ENCODE data around the gene EFCAB10. TPM values are rescaled to one million over a fixed set of nuclear protein-coding genes. Genes with fewer than 3 reads are reported as not detected.
A peak's percentile ranks its signal among the peaks of the same experiment; 100 is the strongest.
"Not testable (repeated sequence)": the region's sequence is repeated elsewhere in the genome, so short reads cannot be mapped to it uniquely, and the experiment has no call there.

Gene EFCAB10
- total RNA-seq, 4 donors from 2014 or later, result not detected

DNA sequence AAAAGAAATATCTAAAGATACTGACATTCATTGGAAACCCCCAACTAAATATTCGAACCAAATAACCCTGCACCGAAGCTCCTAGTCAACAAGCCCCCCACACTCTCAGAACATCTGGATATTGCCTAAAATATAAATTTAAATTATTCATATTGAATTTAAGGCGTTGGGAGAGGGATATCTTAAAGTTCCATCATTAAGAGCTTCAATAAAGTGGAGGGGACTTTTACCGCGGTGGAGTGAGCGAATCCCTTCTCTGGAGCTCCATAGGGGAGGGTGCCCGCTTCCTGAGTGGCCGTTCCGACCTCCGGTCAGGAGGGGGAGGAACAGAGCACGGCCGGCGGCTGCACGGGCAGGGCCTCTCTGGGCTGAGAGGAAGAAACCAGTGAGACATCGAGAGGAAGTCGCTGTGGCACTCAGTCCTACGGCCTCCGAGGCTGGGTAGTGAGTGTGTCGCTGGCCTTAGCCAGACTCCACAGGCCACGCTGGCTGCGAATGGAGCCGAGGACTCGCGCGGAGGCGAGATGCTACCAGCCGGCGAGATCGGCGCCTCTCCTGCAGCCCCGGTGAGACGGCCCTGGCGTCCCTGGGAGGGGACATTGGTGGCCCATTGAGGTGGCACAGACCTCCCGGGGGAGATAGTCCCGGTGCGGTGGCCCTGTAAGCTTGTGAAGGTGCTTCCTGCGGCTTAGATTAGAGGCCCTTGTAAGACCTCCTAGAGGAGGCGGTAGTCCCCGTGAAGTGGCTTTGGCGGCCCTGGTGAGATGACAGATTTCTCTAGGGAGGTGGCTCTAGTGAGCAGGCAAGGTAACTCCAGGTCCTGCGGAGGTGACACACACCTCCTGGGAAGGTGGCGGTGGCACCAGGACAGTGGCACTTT, 49.3 kb downstream of the EFCAB10 start, which contains the start of gene RINT1:
TSS of gene RINT1 (plus strand) at position 410 of the 880 bp plus-strand sequence. CDS start at position 525, 115 bp downstream.
- Histone ChIP-seq H3K4me3 (peak within 1 kb of the TSS; percentile 62 to 95 (median 86)), H3K27ac (peak within 1 kb of the TSS; percentile 86 to 94 (median 91)), H3K27me3 (no peaks in the 10 kb centered on the region), H3K36me3 (peaks cover 0 to 26% (median 0%) of the 10 kb centered on the region in 3 donors), H3K9me3 (no peaks in the 10 kb centered on the region), H3K4me1 (peaks cover 0 to 31% (median 7%) of the 10 kb centered on the region in 3 donors)
- TF ChIP-seq, protein P1, sequence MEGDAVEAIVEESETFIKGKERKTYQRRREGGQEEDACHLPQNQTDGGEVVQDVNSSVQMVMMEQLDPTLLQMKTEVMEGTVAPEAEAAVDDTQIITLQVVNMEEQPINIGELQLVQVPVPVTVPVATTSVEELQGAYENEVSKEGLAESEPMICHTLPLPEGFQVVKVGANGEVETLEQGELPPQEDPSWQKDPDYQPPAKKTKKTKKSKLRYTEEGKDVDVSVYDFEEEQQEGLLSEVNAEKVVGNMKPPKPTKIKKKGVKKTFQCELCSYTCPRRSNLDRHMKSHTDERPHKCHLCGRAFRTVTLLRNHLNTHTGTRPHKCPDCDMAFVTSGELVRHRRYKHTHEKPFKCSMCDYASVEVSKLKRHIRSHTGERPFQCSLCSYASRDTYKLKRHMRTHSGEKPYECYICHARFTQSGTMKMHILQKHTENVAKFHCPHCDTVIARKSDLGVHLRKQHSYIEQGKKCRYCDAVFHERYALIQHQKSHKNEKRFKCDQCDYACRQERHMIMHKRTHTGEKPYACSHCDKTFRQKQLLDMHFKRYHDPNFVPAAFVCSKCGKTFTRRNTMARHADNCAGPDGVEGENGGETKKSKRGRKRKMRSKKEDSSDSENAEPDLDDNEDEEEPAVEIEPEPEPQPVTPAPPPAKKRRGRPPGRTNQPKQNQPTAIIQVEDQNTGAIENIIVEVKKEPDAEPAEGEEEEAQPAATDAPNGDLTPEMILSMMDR (IDR thresholded peaks at IDR 0.05), result peak; percentile 41 to 72 (median 46)
- TF ChIP-seq POLR2A (IDR thresholded peaks at IDR 0.05), result peak in 2 of 4 donors; percentile 72 to 81
- peak; percentile 38 for DNase-seq
- WGBS, 2 donors, result 2 to 6% methylated on average over 19 to 20 of the region's 42 CpGs
- intact Hi-C loops (cut with DNase I), result no loop called here

DNA sequence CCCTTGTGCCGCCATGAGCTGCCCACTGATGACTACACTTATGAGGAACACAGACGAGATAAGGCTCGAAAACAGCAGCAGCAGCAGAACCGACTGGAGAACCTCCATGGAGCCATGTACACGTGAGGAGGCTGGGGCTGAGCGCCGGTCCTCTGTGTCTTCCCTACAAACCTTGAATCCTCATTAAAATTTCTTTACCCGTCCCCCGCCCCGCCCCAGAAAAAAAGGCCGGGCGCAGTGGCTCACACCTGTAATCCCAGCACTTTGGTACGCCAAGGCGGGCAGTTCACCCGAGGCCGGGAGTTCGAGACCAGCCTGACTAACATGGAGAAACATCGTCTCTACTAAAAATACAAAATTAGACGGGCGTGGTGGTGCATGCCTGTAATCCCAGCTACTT, 50.7 kb downstream of the EFCAB10 start:
- intact Hi-C loops (cut with DNase I), result no loop called here
- no peak for DNase-seq
- H3K4me1 ChIP-seq, result peaks cover 0 to 31% (median 7%) of the 10 kb centered on the region in 3 donors
- no peak overlapping the region for H3K27ac ChIP-seq
- TF ChIP-seq POLR2A (IDR thresholded peaks at IDR 0.05), result no peak
- TF ChIP-seq, protein P1 (IDR thresholded peaks at IDR 0.05), result no peak
- no peaks in the 10 kb centered on the region for H3K9me3 ChIP-seq
- no peaks in the 10 kb centered on the region for H3K27me3 ChIP-seq
- 79 to 100% methylated on average over 2 to 9 of the region's 20 CpGs for WGBS, 2 donors
- H3K4me3 ChIP-seq, result no peak overlapping the region
- H3K36me3 ChIP-seq, result peaks cover 0 to 11% (median 0%) of the 10 kb centered on the region in 3 donors

DNA sequence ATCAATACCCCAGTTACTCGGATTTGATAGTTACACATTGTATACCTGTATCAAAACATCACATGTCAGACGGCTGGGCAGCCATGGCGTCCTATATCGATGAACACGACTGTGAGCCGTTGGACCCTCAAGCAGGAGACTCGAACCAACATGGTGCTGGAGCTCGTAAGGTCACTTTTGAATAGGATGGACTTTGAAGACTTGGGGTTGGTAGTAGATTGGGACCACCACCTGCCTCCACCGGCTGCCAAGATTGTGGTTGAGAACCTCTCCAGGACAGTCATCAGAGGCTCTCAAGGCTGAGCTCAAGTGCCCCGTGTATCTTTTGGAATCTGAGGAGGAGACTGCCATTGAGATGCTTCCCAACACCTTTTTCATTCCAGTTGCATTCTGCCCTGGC, 51.2 kb downstream of the EFCAB10 start:
- peaks cover 0 to 31% (median 7%) of the 10 kb centered on the region in 3 donors for H3K4me1 ChIP-seq
- peaks cover 0 to 7% (median 0%) of the 10 kb centered on the region in 3 donors for H3K36me3 ChIP-seq
- intact Hi-C loops (cut with DNase I), result no loop called here
- H3K27me3 ChIP-seq, result no peaks in the 10 kb centered on the region
- H3K4me3 ChIP-seq, result no peak overlapping the region
- no peaks in the 10 kb centered on the region for H3K9me3 ChIP-seq
- 90 to 93% methylated on average over 8 to 10 of the region's 10 CpGs for WGBS, 2 donors
- no peak for TF ChIP-seq POLR2A (IDR thresholded peaks at IDR 0.05)
- TF ChIP-seq, protein P1 (IDR thresholded peaks at IDR 0.05), result no peak
- no peak for DNase-seq
- no peak overlapping the region for H3K27ac ChIP-seq

DNA sequence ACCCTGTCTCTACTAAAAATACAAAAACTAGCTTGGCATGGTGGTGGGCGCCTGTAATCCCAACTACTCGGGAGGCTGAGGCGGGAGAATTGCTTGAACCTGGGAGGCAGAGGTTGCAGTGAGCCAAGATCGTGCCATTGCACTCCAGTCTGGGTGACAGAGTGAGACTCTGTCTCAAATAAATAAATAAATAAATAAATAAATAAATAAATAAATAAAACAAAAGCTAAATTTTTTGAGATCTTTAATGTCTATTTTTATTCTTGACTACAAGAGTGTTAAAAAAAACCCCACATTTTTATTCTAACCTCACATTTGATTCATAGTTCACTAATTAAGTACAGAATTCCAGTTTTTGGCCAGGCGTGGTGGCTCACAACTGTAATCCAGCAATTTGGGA, 53.6 kb downstream of the EFCAB10 start:
- not testable (repeated sequence) for H3K36me3 ChIP-seq, H3K27ac ChIP-seq, H3K4me3 ChIP-seq, H3K27me3 ChIP-seq, DNase-seq, H3K9me3 ChIP-seq
- 89 to 90% methylated on average over 5 of the region's 5 CpGs for WGBS, 2 donors
- H3K4me1 ChIP-seq, result peaks cover 0 to 15% (median 1%) of the 10 kb centered on the region in 3 donors
- intact Hi-C loops (cut with DNase I), result loop anchor here (10.0 kb wide), 1 partner anchor 543 kb away; no protein-coding TSS in a partner anchor

DNA sequence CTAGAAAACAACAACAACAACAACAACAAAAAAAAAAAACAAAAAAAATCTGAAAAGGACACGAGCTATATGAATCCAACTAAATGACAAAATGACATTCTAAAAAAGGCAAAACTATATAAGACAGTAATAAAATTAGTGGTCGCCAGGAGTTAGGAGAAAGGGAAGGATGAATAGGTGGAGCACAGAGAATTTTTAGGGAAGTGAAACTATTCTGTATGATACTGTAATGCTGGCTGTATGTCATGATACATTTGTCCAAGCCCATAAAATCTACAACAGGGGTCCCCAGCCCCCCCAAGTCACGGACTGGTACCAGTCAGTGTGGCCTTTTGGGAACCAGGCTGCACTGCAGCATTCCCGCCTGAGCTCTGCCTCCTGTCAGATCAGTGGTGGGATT, 56.5 kb downstream of the EFCAB10 start:
- H3K4me3 ChIP-seq, result no peak overlapping the region
- no peaks in the 10 kb centered on the region for H3K27me3 ChIP-seq
- no peaks in the 10 kb centered on the region for H3K9me3 ChIP-seq
- WGBS, 2 donors, result 81 to 95% methylated on average over 3 of the region's 4 CpGs
- H3K4me1 ChIP-seq, result peaks cover 0 to 20% (median 11%) of the 10 kb centered on the region in 3 donors
- H3K36me3 ChIP-seq, result peaks cover 0 to 3% (median 0%) of the 10 kb centered on the region in 3 donors
- DNase-seq, result no peak
- intact Hi-C loops (cut with DNase I), result loop anchor here (10.0 kb wide), 1 partner anchor 540 kb away; no protein-coding TSS in a partner anchor
- no peak overlapping the region for H3K27ac ChIP-seq
- TF ChIP-seq, protein P1 (IDR thresholded peaks at IDR 0.05), result no peak
- TF ChIP-seq POLR2A (IDR thresholded peaks at IDR 0.05), result no peak

DNA sequence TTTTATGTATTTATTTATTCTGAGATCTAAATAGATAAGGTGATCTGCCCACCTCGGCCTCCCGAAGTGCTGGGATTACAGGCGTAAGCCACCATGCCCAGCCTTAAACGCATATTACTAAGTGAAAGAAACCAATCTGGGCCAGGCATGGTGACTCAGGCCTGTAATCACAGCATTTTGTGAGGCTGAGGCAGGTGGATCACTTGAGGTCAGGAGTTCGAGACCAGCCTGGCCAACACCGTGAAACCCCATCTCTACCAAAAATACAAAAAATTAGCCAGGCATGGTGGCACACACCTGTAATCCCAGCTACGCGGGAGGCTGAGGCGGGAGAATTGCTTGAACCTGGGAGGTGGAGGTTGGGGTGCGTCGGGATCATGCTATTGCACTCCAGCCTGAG, 56.9 kb downstream of the EFCAB10 start:
- H3K9me3 ChIP-seq, H3K27ac ChIP-seq, H3K27me3 ChIP-seq, DNase-seq, H3K4me3 ChIP-seq, H3K36me3 ChIP-seq: not testable (repeated sequence)
- WGBS, 2 donors, result 91 to 92% methylated on average over 10 to 11 of the region's 11 CpGs
- intact Hi-C loops (cut with DNase I), result loop anchor here (10.0 kb wide), 1 partner anchor 540 kb away; no protein-coding TSS in a partner anchor
- peaks cover 0 to 20% (median 11%) of the 10 kb centered on the region in 3 donors for H3K4me1 ChIP-seq

All from esophagus squamous epithelium (tissue), 5 donors.